ENCODE results near the gene HOXB7.

Gene HOXB7

GRCh38 chr17:48623583-48623982 lies 12.8 kb upstream of the HOXB7 start:
- no peak for DNase-seq

- DNase-seq: no peak
These were observed 12.0 kb upstream of the HOXB7 start for GRCh38 chr17:48622857-48623256.

GRCh38 chr17:48621410-48622392 lies 10.9 kb upstream of the HOXB7 start:
- no peak for DNase-seq

GRCh38 chr17:48620461-48621139 lies 9.8 kb upstream of the HOXB7 start:
- no peak for DNase-seq

GRCh38 chr17:48619826-48620449 lies 9.1 kb upstream of the HOXB7 start:
- DNase-seq: no peak

- DNase-seq: peak; percentile 81 to 84
These were observed 7.6 kb upstream of the HOXB7 start for GRCh38 chr17:48618256-48618896.

- DNase-seq: no peak
These were observed 6.8 kb upstream of the HOXB7 start for GRCh38 chr17:48617471-48618255.

- DNase-seq: no peak
These were observed 6.1 kb upstream of the HOXB7 start for GRCh38 chr17:48616717-48617470.

- no peak for DNase-seq
These were observed 5.3 kb upstream of the HOXB7 start for GRCh38 chr17:48615963-48616716.

- DNase-seq: peak in 1 of 2 experiments; percentile 20
These were observed 4.5 kb upstream of the HOXB7 start, which contains the start of gene HOXB8 for GRCh38 chr17:48615047-48615962. TSS of gene HOXB8 (minus strand) at chr17:48615292. CDS start at chr17:48614704, 588 bp downstream.

GRCh38 chr17:48613862-48614694 lies 3.3 kb upstream of the HOXB7 start:
- DNase-seq: peak in 1 of 2 experiments; percentile 31

GRCh38 chr17:48612854-48613691 lies 2.3 kb upstream of the HOXB7 start:
- peak in 1 of 2 experiments; percentile 67 for DNase-seq

- DNase-seq: peak; percentile 43 to 55
These were observed 1.6 kb upstream of the HOXB7 start for GRCh38 chr17:48612456-48612853.

- DNase-seq: peak; percentile 92 to 96
These were observed 1.1 kb upstream of the HOXB7 start for GRCh38 chr17:48611681-48612455.

GRCh38 chr17:48611213-48611612 lies 396 bp upstream of the HOXB7 start:
- peak; percentile 49 to 63 for DNase-seq

GRCh38 chr17:48609759-48610281 lies 997 bp downstream of the HOXB7 start:
- no peak for DNase-seq

Data from SHP77 (cell line).